BJ (cell line): Measurements from ENCODE around the gene SFXN5. TPM values are rescaled to one million over a fixed set of nuclear protein-coding genes. Genes with fewer than 3 reads are reported as not detected.
A peak's percentile ranks its signal among the peaks of the same experiment; 100 is the strongest.

ENCODE experiments used
- CTCF ChIA-PET: fragments of 350-600 bp; formaldehyde crosslinking; extraction: SDS; loops from one replicate; lab custom pipeline; 2021; ENCODE audit warnings: antibody characterized with exemption, inconsistent platforms; lab: Yijun Ruan, JAX
- POLR2A ChIA-PET: fragments of 300-600 bp; sonication (Branson Sonifier 250); formaldehyde crosslinking; extraction: SDS; loops from one replicate; lab custom pipeline; 2021; ENCODE audit warnings: antibody characterized with exemption; lab: Charles Lee
- DNase-seq: peaks from one replicate; pipeline ENCODE4 v3.0.0-alpha.2; 2011; ENCODE audit warnings: low read depth
- H3K27me3 ChIP-seq: 2 replicates; pipeline ENCODE4 v1.6.0; 2011; ENCODE audit warnings: low read length; ENCODE audit not compliant: control insufficient read depth, insufficient read depth
- H3K36me3 ChIP-seq: 2 replicates; pipeline ENCODE4 v1.5.1; 2011; ENCODE audit warnings: low read length; ENCODE audit not compliant: control insufficient read depth, insufficient read depth
- H3K4me3 ChIP-seq: 2 replicates; pipeline ENCODE4 v1.5.1; 2011; ENCODE audit warnings: low read depth, mild to moderate bottlenecking, control low read depth, low read length
- polyA plus RNA-seq: library from polyadenylated mRNA; depleted of rRNA; stranded (reverse); fragments of >200 nt; gene quantifications from 2 replicates; pipeline ENCODE4 v1.2.3, GENCODE V29; 2011
- TF ChIP-seq, protein P1 (sequence below): IDR thresholded peaks from 2 replicates; pipeline ENCODE4 v1.5.1; 2011; ENCODE audit warnings: low read depth, mild to moderate bottlenecking, control low read depth, inconsistent platforms, low read length, moderate library complexity; ENCODE audit not compliant: insufficient read depth

SFXN5 gene
- polyA plus RNA-seq, 1 experiment: 11.5 TPM

DNA sequence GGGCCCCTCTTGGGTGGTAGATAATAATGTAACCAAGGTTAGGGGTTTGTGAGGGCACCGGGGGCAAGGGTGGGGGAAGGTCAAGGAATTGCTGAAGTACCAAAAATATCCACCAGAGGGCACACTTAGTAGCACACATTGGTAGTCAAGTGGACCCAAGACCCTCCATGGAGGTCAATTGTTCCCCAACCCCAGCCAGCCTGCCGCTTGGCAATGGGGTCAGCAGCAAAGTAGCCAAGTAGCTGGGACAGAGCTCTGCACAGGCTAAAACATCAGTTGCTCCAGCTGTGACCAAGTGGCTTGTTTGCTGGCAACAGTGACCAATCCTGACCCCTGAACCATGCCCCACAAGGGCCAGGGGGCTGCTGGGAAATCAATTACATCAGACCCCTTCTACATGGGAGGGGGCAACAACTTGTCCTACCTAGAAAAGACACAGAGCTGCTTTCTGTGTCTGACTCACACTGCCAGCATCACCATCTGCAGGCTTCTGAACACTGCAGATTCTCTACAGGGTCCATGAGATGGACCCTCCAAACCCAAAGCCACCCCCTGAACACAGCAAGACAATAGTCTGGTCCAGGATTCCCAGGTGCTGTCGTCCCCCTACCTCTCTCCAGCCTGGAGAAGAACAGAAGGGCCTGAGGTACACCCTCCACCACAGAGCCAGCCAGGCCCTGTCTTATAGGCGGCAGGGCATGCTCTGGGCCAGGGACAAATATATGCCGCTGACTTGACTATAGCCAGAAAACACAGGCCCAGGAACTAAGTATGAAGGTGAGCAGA is 78.2 kb downstream of the SFXN5 start:
- Histone ChIP-seq H3K4me3 (no peak overlapping the region), H3K36me3 (no peaks in the 10 kb centered on the region; the same call in none of the 2 replicates), H3K27me3 (no peaks in the 10 kb centered on the region)
- POLR2A ChIA-PET: no interaction called here
- TF ChIP-seq, protein P1, sequence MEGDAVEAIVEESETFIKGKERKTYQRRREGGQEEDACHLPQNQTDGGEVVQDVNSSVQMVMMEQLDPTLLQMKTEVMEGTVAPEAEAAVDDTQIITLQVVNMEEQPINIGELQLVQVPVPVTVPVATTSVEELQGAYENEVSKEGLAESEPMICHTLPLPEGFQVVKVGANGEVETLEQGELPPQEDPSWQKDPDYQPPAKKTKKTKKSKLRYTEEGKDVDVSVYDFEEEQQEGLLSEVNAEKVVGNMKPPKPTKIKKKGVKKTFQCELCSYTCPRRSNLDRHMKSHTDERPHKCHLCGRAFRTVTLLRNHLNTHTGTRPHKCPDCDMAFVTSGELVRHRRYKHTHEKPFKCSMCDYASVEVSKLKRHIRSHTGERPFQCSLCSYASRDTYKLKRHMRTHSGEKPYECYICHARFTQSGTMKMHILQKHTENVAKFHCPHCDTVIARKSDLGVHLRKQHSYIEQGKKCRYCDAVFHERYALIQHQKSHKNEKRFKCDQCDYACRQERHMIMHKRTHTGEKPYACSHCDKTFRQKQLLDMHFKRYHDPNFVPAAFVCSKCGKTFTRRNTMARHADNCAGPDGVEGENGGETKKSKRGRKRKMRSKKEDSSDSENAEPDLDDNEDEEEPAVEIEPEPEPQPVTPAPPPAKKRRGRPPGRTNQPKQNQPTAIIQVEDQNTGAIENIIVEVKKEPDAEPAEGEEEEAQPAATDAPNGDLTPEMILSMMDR: peak; percentile 71
- DNase-seq: no peak
- CTCF ChIA-PET: interaction anchor here (0.5 to 3.8 kb wide), 24 partner anchors 9 to 184 kb away, joined by 3 to 61 read pairs (median 5); partner anchors contain the start of gene SFXN5

DNA sequence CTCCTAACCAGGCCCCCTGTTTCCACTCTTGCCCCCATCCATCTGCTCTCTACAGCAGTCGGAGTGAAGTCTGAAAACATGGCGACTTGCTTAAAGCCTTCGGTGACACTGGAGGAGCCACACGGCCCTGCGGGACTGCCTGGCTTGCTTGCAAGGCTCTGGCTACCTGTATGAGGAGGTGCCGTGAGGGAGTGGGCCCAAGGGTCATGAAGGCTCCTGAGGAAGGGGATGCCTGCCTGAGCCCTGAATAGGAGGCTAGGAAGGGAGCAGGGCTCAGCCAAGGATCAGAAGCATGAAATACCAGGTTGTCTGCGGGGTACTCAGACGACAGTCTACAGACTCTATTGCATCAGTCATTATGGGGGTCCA is 78.8 kb downstream of the SFXN5 start:
- POLR2A ChIA-PET: no interaction called here
- no peaks in the 10 kb centered on the region for H3K27me3 ChIP-seq
- no peak for DNase-seq
- TF ChIP-seq, protein P1: no peak
- CTCF ChIA-PET: interaction anchor here (0.6 to 3.8 kb wide), 21 partner anchors 9 to 220 kb away, joined by 3 to 61 read pairs (median 7); partner anchors contain the start of gene SPR
- H3K4me3 ChIP-seq: no peak overlapping the region
- no peaks in the 10 kb centered on the region; the same call in none of the 2 replicates for H3K36me3 ChIP-seq

DNA sequence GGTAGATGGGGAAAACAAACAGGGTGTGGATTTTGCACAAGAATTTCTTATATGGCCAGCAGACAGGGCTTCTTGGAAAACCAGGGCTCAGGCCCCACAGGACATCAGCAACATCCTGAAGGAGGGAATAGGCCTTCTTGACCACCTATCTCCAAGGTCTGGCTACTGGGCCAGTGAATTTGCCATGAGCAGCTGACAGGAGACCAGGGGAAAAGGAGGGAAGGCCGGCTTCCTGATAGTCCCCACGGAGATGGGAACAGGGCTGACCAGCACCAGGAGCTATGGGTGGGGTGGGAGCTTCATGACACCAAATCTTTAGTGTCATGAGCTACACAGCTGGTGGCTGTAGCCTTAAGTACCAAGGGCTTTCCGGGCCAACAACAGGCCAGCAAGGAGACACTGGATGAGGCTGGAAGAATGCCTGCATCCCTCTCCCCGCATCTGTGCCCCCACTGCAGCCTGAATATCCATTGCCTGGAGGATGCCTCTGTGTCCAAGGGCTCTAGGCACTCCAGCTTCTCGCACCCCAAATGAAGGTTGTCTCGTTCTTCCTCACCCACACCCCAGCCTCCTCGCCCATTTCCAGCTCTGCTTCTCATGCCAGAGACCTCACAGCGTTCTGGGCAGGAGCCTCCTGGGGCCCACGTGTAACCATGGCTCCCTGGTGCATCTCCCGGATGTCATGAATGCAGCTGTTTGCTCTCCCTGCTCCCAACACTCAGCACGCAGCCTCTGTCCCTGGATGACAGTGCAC is 79.4 kb downstream of the SFXN5 start:
- no peak for DNase-seq
- Histone ChIP-seq H3K27me3 (no peaks in the 10 kb centered on the region), H3K4me3 (no peak overlapping the region), H3K36me3 (no peaks in the 10 kb centered on the region; the same call in none of the 2 replicates)
- TF ChIP-seq, protein P1: no peak
- CTCF ChIA-PET: interaction anchor here (0.8 to 3.8 kb wide), 25 partner anchors 9 to 221 kb away, joined by 3 to 61 read pairs (median 6); partner anchors contain the start of genes EMX1 and SPR
- POLR2A ChIA-PET: no interaction called here

DNA sequence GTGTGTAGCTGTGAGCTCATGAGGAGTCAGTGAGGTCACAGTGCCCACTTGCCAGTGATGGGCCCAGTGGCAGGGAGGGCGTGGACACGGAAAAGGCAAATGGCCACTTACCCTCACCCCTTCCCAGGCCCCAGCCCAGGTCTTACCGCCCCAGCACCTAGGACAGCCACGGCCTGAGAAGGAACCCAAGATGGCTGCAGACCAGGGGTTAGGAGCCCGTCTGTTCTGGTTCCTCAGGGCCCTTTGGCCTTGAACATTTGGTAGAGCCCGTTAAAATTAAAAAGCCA is 80.1 kb downstream of the SFXN5 start:
- no peaks in the 10 kb centered on the region; the same call in none of the 2 replicates for H3K36me3 ChIP-seq
- H3K4me3 ChIP-seq: no peak overlapping the region
- H3K27me3 ChIP-seq: no peaks in the 10 kb centered on the region
- ChIA-PET CTCF (interaction anchor here (0.8 to 3.8 kb wide), 18 partner anchors 8 to 187 kb away, joined by 3 to 61 read pairs (median 6); partner anchors contain the start of genes EMX1 and SPR), POLR2A (no interaction called here)
- TF ChIP-seq, protein P1: no peak
- no peak for DNase-seq
